Thyroid gland (tissue), 4 donors: Measurements from ENCODE around the gene BEST4.

Experiments
- CTCF ChIP-seq, 6 experiments: fragments of 200-600 bp in 3 of 6; fragments of 450-650 bp in 3 of 6; sonication (generic) in 3 of 6; IDR thresholded peaks; one replicate each; pipeline ENCODE4 v1.5.1; 2016 to 2019; ENCODE audit warnings: antibody characterized with exemption in 6 of 6, mild to moderate bottlenecking in 2 of 6, inconsistent platforms in 1 of 6, moderate library complexity in 1 of 6
- POLR2A ChIP-seq, 2 donors: fragments of 450-650 bp; IDR thresholded peaks; one replicate each; pipeline ENCODE4 v1.6.1; 2017; ENCODE audit warnings: antibody characterized with exemption in 2 of 2, mild to moderate bottlenecking in 2 of 2, moderate library complexity in 1 of 2

DNA sequence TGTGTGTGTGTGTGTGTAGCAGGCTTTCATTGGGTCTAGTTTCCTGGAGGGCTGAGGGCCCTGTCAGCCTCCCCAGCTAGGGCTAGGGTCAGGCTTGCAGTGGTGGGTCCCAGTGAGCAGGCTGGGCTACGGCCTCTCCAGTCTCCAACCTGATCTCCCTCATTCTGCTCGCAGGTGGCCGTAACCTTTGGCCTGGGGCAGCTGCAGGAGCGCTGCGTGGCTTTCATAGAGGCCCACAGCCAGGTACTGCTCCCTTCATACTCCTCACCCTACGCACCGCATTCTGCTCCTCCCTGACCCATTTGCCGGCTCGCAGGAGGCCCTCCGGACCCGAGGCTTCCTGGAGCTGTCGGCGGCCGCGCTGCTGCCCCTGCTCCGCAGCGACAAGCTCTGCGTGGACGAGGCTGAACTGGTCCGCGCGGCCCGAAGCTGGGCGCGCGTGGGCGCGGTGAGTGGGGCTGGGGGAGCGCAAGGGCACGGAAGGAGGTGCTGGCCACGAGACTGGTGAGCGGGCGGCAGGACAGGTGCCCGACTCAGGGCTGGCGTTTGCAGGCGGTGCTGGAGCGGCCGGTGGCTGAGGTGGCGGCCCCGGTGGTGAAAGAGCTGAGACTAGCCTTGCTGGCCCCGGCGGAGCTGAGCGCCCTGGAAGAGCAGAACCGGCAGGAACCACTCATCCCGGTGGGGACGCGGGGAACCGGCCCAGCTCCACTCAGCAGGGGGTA is 25.0 kb upstream of the BEST4 start:
- TF ChIP-seq POLR2A (IDR thresholded peaks at IDR 0.05) (no peak), CTCF (IDR thresholded peaks at IDR 0.05) (no peak)
